ENCODE results near the gene KIAA1328. TPM values are rescaled to one million over a fixed set of nuclear protein-coding genes. Genes with fewer than 3 reads are reported as not detected.
A peak's percentile ranks its signal among the peaks of the same experiment; 100 is the strongest.

Gene KIAA1328
- total and polyA plus RNA-seq, 3 donors from 2014 or later: 19.9 to 48.7 (median 35.0) TPM

- Histone ChIP-seq H3K27ac (no peak overlapping the region), H3K27me3 (no peaks in the 10 kb centered on the region), H3K36me3 (ENCODE audit: low read depth, missing control alignments) (no peaks in the 10 kb centered on the region), H3K4me3 (peak overlapping the region in 1 of 2 donors; percentile 10), H3K4me1 (no peaks in the 10 kb centered on the region), H3K9me3 (no peaks in the 10 kb centered on the region)
- TF ChIP-seq CTCF (IDR thresholded peaks at IDR 0.05): no peak
- no peak for TF ChIP-seq POLR2A (IDR thresholded peaks at IDR 0.05)
- intact Hi-C loops (cut with DNase I; ENCODE audit: low total_unique reads): no loop called here
- no peak for DNase-seq
Observed at GRCh38 chr18:36889742-36890141, 60.8 kb downstream of the KIAA1328 start.

GRCh38 chr18:36890598-36890997, 61.7 kb downstream of the KIAA1328 start:
- no peak for DNase-seq
- intact Hi-C loops (cut with DNase I; ENCODE audit: low total_unique reads): no loop called here
- H3K4me3 ChIP-seq: no peak overlapping the region
- H3K27me3 ChIP-seq: no peaks in the 10 kb centered on the region
- no peaks in the 10 kb centered on the region for H3K36me3 ChIP-seq (ENCODE audit: low read depth, missing control alignments)
- TF ChIP-seq POLR2A (IDR thresholded peaks at IDR 0.05) (no peak), CTCF (IDR thresholded peaks at IDR 0.05) (no peak)
- H3K4me1 ChIP-seq: no peaks in the 10 kb centered on the region
- no peaks in the 10 kb centered on the region for H3K9me3 ChIP-seq
- no peak overlapping the region for H3K27ac ChIP-seq
- WGBS, 2 donors: 94 to 95% methylated on average over 3 of the region's 3 CpGs

DNA sequence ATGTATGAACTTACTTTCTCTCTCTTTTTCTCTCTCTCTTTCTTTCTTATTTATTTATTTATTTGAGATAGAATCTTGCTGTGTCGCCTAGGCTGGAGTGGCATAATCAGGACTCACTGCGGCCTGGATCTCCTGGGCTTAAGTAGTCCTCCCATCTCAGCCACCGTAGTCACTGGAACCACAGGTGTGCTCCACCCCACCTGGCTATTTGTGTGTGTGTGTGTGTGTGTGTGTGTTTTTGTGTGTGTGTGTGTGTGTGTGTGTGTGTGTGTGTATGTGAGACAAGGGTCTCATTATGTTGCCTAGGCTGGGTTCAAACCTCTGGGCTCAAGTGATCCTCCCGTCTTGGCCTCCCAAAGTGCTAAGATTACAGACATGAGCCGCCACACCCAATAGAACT, 64.3 kb downstream of the KIAA1328 start:
- TF ChIP-seq CTCF (IDR thresholded peaks at IDR 0.05) (no peak), POLR2A (IDR thresholded peaks at IDR 0.05) (no peak)
- H3K4me3 ChIP-seq: no peak overlapping the region
- 76 to 97% methylated on average over 5 of the region's 5 CpGs for WGBS, 2 donors
- H3K36me3 ChIP-seq (ENCODE audit: low read depth, missing control alignments): no peaks in the 10 kb centered on the region
- DNase-seq: no peak
- H3K4me1 ChIP-seq: no peaks in the 10 kb centered on the region
- intact Hi-C loops (cut with DNase I; ENCODE audit: low total_unique reads): no loop called here
- H3K27ac ChIP-seq: no peak overlapping the region
- H3K27me3 ChIP-seq: no peaks in the 10 kb centered on the region
- no peaks in the 10 kb centered on the region for H3K9me3 ChIP-seq

- DNase-seq: no peak
- TF ChIP-seq CTCF (IDR thresholded peaks at IDR 0.05) (no peak), POLR2A (IDR thresholded peaks at IDR 0.05) (no peak)
- Histone ChIP-seq H3K27ac (no peak overlapping the region), H3K9me3 (no peaks in the 10 kb centered on the region), H3K36me3 (ENCODE audit: low read depth, missing control alignments) (no peaks in the 10 kb centered on the region), H3K27me3 (no peaks in the 10 kb centered on the region), H3K4me3 (no peak overlapping the region), H3K4me1 (no peaks in the 10 kb centered on the region)
- WGBS, 2 donors: 80 to 85% methylated on average over 4 of the region's 4 CpGs
- intact Hi-C loops (cut with DNase I; ENCODE audit: low total_unique reads): no loop called here
Observed at GRCh38 chr18:36895606-36896005, 66.7 kb downstream of the KIAA1328 start.

DNA sequence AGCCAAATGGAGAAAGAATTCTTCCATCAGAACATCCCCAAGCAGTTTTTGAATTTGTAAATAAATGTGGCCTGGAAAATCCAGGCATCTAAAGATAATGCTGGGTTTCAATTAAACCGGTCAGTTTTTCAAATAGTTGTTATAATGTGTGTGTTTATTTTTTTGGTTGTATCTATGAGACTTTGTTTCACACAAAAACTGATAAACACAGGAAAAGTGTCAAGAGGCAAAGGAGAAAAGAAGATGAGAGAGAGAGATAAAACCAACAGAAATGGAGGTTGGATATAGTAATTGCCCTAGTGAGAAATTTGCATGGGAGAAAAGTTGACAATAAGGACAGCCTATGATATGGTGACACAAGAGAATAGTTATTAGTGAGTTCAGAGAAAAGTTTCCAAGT, 68.3 kb downstream of the KIAA1328 start:
- DNase-seq: no peak
- Histone ChIP-seq H3K36me3 (ENCODE audit: low read depth, missing control alignments) (no peaks in the 10 kb centered on the region), H3K4me3 (no peak overlapping the region), H3K27me3 (no peaks in the 10 kb centered on the region), H3K27ac (no peak overlapping the region), H3K9me3 (no peaks in the 10 kb centered on the region), H3K4me1 (no peaks in the 10 kb centered on the region)
- intact Hi-C loops (cut with DNase I; ENCODE audit: low total_unique reads): no loop called here
- no peak for TF ChIP-seq CTCF (IDR thresholded peaks at IDR 0.05)
- TF ChIP-seq POLR2A (IDR thresholded peaks at IDR 0.05): no peak
- WGBS, 2 donors: 83 to 86% methylated on average over 1 of the region's 1 CpG
